OCI-LY1 (cell line): ENCODE results near the gene TEX55.

Source experiments
- H2AFZ ChIP-seq: fragments of 200-600 bp; sonication (generic), shearing (Covaris generic); 2 replicates; pipeline ENCODE4 v1.6.0; 2014; ENCODE audit warnings: antibody characterized with exemption, mild to moderate bottlenecking, low read length
- H3F3A ChIP-seq: fragments of 200-600 bp; sonication (generic), shearing (Covaris generic); 2 replicates; pipeline ENCODE4 v1.6.0; 2014; ENCODE audit warnings: mild to moderate bottlenecking, antibody characterized with exemption, low read length, moderate library complexity; ENCODE audit not compliant: insufficient read depth
- H3K27ac ChIP-seq: fragments of 200-600 bp; sonication (generic); 2 replicates; pipeline ENCODE4 v1.5.1; 2014; ENCODE audit warnings: low read length, mixed run types, mild to moderate bottlenecking, low read depth; ENCODE audit not compliant: poor library complexity, severe bottlenecking
- H3K27me3 ChIP-seq: fragments of 200-600 bp; sonication (generic); 2 replicates; pipeline ENCODE4 v1.6.0; 2014; ENCODE audit warnings: antibody characterized with exemption, mild to moderate bottlenecking, low read length, moderate library complexity; ENCODE audit not compliant: insufficient read depth
- H3K36me3 ChIP-seq: fragments of 200-600 bp; sonication (generic); 2 replicates; pipeline ENCODE4 v1.6.1; 2014; ENCODE audit warnings: mild to moderate bottlenecking, antibody characterized with exemption, low read length, moderate library complexity, mixed read lengths; ENCODE audit not compliant: insufficient read depth
- H3K4me1 ChIP-seq: fragments of 200-600 bp; sonication (generic); 2 replicates; pipeline ENCODE4 v1.5.1; 2014; ENCODE audit warnings: mild to moderate bottlenecking, low read length, moderate library complexity; ENCODE audit not compliant: insufficient read depth, severe bottlenecking
- H3K4me2 ChIP-seq: fragments of 200-600 bp; sonication (generic), shearing (Covaris generic); 2 replicates; pipeline ENCODE4 v1.6.1; 2014; ENCODE audit warnings: low read length
- H3K4me3 ChIP-seq: fragments of 200-600 bp; sonication (generic); 2 replicates; pipeline ENCODE4 v1.5.1; 2014; ENCODE audit warnings: low read length, low read depth, mild to moderate bottlenecking, mixed read lengths; ENCODE audit not compliant: poor library complexity, severe bottlenecking
- H3K79me2 ChIP-seq: fragments of 200-600 bp; shearing (Covaris generic); 2 replicates; pipeline ENCODE4 v1.6.1; 2016; ENCODE audit warnings: mixed run types, low read length, mixed read lengths; ENCODE audit not compliant: insufficient read depth
- H3K9ac ChIP-seq: fragments of 200-600 bp; sonication (generic), shearing (Covaris generic); 2 replicates; pipeline ENCODE4 v1.6.1; 2014; ENCODE audit warnings: mild to moderate bottlenecking, low read length, mixed read lengths
- H3K9me2 ChIP-seq: fragments of 200-600 bp; sonication (generic), shearing (Covaris generic); 2 replicates; pipeline ENCODE4 v1.6.1; 2014; ENCODE audit warnings: low read depth, mild to moderate bottlenecking, low read length, mixed read lengths
- H3K9me3 ChIP-seq: fragments of 200-600 bp; shearing (Covaris generic); 2 replicates; pipeline ENCODE4 v1.6.1; 2014; ENCODE audit warnings: low read length, mixed read lengths
- H4K20me1 ChIP-seq: fragments of 200-600 bp; sonication (generic), shearing (Covaris generic); 2 replicates; pipeline ENCODE4 v1.6.0; 2016; ENCODE audit warnings: mild to moderate bottlenecking, low read length; ENCODE audit not compliant: insufficient read depth
- CTCF ChIP-seq: fragments of 200-600 bp; sonication (generic), shearing (Covaris generic); IDR thresholded peaks from 2 replicates; pipeline ENCODE4 v1.5.1; 2017; ENCODE audit warnings: mild to moderate bottlenecking, antibody characterized with exemption, low read length, moderate library complexity, mixed read lengths
- EZH2 ChIP-seq: fragments of 200-600 bp; sonication (generic), shearing (Covaris generic); IDR thresholded peaks from 2 replicates; pipeline ENCODE4 v1.8.0; 2017; ENCODE audit warnings: borderline replicate concordance, mixed run types, mild to moderate bottlenecking, antibody characterized with exemption, low read length, moderate library complexity, mixed read lengths

TEX55 gene

GRCh38 chr3:119177321-119177720 is 31.4 kb downstream of the TEX55 start:
- Histone ChIP-seq H2AFZ (no peak overlapping the region), H4K20me1 (no peaks in the 10 kb centered on the region), H3K9me3 (no peaks in the 10 kb centered on the region), H3K4me1 (no peaks in the 10 kb centered on the region), H3K36me3 (no peaks in the 10 kb centered on the region), H3K27me3 (no peaks in the 10 kb centered on the region), H3K4me2 (no peak overlapping the region), H3K79me2 (no peaks in the 10 kb centered on the region), H3F3A (no peaks in the 10 kb centered on the region), H3K9me2 (no peaks in the 10 kb centered on the region), H3K4me3 (no peak overlapping the region), H3K27ac (no peak overlapping the region), H3K9ac (no peak overlapping the region)
- no peak for TF ChIP-seq CTCF
- TF ChIP-seq EZH2, result no peak

- H3K4me1 ChIP-seq, result no peaks in the 10 kb centered on the region
- no peak for TF ChIP-seq EZH2
- TF ChIP-seq CTCF, result no peak
- no peaks in the 10 kb centered on the region for H3K79me2 ChIP-seq
- H3K36me3 ChIP-seq, result no peaks in the 10 kb centered on the region
- H4K20me1 ChIP-seq, result no peaks in the 10 kb centered on the region
- no peak overlapping the region for H3K4me3 ChIP-seq
- H3K27ac ChIP-seq, result no peak overlapping the region
- no peak overlapping the region for H2AFZ ChIP-seq
- H3K4me2 ChIP-seq, result no peak overlapping the region
- H3K9me2 ChIP-seq, result no peaks in the 10 kb centered on the region
- H3F3A ChIP-seq, result no peaks in the 10 kb centered on the region
- H3K27me3 ChIP-seq, result no peaks in the 10 kb centered on the region
- H3K9ac ChIP-seq, result no peak overlapping the region
- H3K9me3 ChIP-seq, result no peaks in the 10 kb centered on the region
Observed at GRCh38 chr3:119181765-119182164, 35.8 kb downstream of the TEX55 start.

GRCh38 chr3:119184111-119184510 is 38.1 kb downstream of the TEX55 start:
- H3K27ac ChIP-seq, result no peak overlapping the region
- H3K9me3 ChIP-seq, result no peaks in the 10 kb centered on the region
- H3K36me3 ChIP-seq, result no peaks in the 10 kb centered on the region
- TF ChIP-seq CTCF (no peak), EZH2 (no peak)
- H3K9me2 ChIP-seq, result no peaks in the 10 kb centered on the region
- H3K4me1 ChIP-seq, result no peaks in the 10 kb centered on the region
- no peak overlapping the region for H3K4me2 ChIP-seq
- no peaks in the 10 kb centered on the region for H3K79me2 ChIP-seq
- H2AFZ ChIP-seq, result no peak overlapping the region
- no peaks in the 10 kb centered on the region for H3F3A ChIP-seq
- H3K9ac ChIP-seq, result no peak overlapping the region
- H3K4me3 ChIP-seq, result no peak overlapping the region
- no peaks in the 10 kb centered on the region for H3K27me3 ChIP-seq
- no peaks in the 10 kb centered on the region for H4K20me1 ChIP-seq
